ENCODE results near the gene LYAR.

DNA sequence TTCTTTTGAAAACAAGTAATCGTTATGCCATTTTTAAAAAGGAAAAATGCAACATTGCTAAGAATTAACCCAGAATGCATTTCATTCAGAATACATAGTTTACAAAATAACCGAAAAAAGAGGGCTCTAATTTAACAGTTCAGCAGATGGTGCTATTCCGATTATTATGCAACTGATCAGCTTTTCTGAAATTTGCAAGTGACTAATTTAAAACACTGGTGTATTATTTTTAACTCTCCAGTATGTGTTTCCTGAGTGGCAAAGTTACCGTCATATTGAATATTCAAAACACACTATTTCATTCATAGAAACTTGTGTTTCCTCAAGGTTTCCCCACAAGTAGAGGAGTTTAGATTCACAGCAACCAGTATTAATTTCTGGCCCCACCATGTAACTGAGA, 21.2 kb upstream of the LYAR start:
- TF ChIP-seq CTCF (conservative IDR thresholded peaks at IDR 0.05; ENCODE audit: low read depth, low read length) = no peak
- no peak for TF ChIP-seq SMC3 (IDR thresholded peaks at IDR 0.05; ENCODE audit: low read depth, low read length)
- TF ChIP-seq CEBPB (IDR thresholded peaks at IDR 0.05; ENCODE audit: low read depth, low read length) = no peak
- TF ChIP-seq POLR2A (IDR thresholded peaks at IDR 0.05; ENCODE audit: low read depth, low read length) = no peak
- no peak for TF ChIP-seq MAZ (IDR thresholded peaks at IDR 0.05; ENCODE audit: borderline replicate concordance, low read depth, low read length)
- TF ChIP-seq RCOR1 (IDR thresholded peaks at IDR 0.05; ENCODE audit: insufficient replicate concordance, low read length) = no peak
- no peak for TF ChIP-seq RAD21 (IDR thresholded peaks at IDR 0.05; ENCODE audit: low read length)
- no peak for TF ChIP-seq NFE2L2 (IDR thresholded peaks at IDR 0.05; ENCODE audit: low read depth, low read length)
- no peak for TF ChIP-seq USF2 (IDR thresholded peaks at IDR 0.05; ENCODE audit: low read depth, low read length)
